NK-92 (cell line): ENCODE results near the gene AGL.
A peak's percentile ranks its signal among the peaks of the same experiment; 100 is the strongest.
"Not testable (repeated sequence)": the region's sequence is repeated elsewhere in the genome, so short reads cannot be mapped to it uniquely, and the experiment has no call there.

Experiments
- DNase-seq: peaks from one replicate; lab custom pipeline; 2025; ENCODE audit not compliant: unreplicated experiment; lab: John Stamatoyannopoulos, UW

Gene AGL

GRCh38 chr1:99849744-99850458, at the start of gene AGL:
Gene AGL (plus strand): TSS chr1:99850361. CDS start chr1:99851043, 682 bp downstream.
- DNase-seq: peak; percentile 28

- DNase-seq: no peak
These were observed 48.6 kb upstream of the AGL start for GRCh38 chr1:99801584-99801983.

DNA sequence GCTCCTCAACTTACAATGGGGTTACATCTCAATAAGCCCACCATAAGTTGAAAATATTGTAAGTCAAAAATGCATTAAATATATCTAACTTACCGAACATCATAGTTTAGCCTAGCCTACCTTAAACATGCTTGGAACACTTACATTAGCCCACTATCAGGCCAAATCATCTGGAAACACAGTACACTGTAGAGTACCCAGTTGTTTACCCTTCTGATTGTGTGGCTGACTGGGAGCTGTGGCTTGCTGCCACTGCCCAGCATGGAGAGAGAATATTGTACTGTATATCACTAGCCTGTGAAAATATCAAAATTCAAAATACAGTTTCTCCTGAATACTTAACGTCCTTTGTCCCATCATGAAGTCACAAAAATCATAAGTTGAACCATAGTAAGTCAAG, 43.3 kb upstream of the AGL start:
- DNase-seq: no peak

GRCh38 chr1:99808391-99809115, 41.6 kb upstream of the AGL start:
- DNase-seq: no peak

- DNase-seq: no peak
These were observed 39.1 kb upstream of the AGL start for GRCh38 chr1:99811075-99811474.

DNA sequence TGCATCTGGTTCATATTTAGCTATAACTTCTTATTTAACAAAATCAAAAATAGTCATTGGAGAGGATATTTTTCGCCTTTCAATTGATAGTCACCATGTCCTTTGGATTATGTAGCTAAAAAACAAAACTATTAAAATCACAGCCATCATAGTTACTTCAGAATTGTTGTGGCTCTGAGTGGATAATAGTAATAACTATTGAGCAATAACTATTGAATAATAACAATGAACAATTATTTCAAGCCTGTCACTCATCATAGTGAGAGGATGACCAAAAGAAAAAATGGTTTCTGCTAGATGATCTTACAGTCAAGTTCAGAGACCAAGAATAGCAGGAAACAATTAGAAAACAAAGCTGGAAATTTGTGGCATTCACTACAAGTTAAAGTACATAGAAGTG, 38.4 kb upstream of the AGL start:
- no peak for DNase-seq

GRCh38 chr1:99814373-99814900, 35.7 kb upstream of the AGL start:
- no peak for DNase-seq

DNA sequence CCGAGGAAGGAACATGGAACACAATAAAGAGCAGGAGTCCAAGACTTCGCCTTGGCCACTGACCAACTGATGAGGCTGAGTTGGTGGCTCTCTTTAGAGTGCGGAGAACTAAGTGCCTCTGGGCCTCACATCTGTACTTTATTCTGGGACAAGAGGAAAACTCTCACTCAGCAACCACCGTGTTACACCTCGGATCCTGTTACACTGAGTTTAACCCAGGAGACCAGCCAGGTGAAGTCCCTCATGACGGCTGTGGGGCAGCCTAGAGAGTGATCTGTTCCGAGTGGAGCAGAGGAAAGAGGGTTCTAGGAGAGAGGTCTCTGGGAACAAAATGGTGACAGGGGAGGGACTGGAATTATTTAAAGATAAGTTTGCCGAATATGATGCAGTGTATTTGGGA, 33.5 kb upstream of the AGL start:
- DNase-seq: no peak

DNA sequence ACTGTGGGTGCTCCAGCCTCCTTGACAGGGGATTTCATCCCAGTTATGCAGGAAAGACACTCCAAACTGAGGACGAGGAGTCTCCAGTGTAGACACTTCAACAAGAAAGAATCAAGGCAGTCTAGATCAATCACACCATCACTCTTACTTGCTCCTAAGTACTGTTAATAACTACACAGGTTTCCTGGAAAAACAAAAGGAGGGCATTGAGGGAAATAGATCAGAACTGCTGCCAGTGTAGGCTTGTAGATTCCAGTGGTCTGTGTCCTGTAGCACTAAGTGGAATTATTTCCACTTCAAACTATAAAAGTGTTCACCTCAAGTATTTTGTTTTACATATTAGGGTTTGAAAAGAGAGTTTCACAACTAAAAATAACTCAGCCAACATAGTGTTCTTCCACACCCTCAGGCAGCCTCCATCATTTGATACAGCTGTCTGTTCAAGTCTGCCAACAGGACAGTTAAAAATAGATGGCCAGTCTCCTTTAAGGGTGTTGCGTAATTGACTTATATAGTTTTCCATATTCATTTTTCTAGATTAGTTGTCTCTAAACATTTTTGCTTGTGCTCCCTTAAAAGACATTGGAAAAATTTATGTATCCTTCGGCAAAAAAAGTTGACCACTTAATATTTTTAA, 32.0 kb upstream of the AGL start:
- DNase-seq: no peak

DNA sequence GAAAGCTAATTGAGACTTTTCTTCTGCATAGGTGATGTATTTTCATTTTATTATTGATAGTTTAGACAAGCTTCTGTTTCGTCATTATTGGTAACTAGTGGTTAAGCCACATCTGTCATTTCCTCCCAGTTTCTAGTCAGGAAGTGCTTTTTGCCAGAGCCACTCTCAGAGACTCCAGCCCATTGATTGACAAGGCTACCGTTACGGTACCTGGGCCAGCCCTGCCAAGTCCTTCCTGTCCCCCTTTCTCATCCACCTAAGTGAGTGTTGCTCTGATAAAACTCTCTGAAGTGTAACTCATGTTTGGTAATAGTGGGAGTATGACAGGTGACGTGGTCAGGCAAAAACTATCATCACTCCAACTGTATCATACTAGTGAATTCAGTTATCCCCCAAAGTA, 29.6 kb upstream of the AGL start:
- no peak for DNase-seq

DNA sequence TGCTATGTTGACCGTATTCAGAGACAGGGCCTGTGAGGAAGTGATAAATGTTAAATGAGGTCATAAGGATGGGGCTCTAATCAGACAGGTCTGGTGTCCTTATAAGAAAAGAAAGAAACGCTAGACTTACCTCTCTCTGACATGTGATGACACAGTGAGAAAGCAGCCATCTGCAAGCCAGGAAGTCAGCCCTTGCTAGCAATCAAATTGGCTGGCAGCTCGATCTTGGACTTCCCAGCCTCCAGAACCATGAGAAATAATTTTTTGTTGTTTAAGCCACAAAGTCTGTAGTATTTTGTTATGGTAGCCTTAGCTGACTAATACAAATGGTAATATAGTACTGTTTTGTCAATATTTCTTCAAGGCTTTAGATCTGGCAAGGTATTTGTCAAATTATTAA, 25.1 kb upstream of the AGL start:
- no peak for DNase-seq

GRCh38 chr1:99825702-99826101, 24.5 kb upstream of the AGL start:
- no peak for DNase-seq

DNA sequence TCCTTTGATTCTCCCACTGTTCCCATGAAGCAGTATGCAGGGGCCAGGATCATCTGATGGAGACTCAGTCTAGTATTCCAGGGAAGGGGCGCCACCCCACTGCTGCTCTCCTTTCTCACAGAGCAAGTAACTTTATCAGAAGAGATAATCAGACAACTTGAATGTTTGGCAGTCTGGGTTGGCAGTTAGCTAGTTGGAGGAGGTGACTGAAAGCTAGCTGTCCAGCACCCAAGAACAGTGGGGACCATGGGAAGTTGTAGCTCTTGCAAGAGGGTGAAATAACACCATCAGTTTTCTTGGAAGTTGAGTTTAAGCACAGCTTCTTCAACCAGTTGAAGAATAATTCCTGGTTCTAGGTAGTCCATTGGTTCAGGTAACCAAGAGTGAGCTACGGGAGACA, 22.2 kb upstream of the AGL start:
- DNase-seq: no peak

GRCh38 chr1:99829269-99829668, 20.9 kb upstream of the AGL start:
- no peak for DNase-seq

DNA sequence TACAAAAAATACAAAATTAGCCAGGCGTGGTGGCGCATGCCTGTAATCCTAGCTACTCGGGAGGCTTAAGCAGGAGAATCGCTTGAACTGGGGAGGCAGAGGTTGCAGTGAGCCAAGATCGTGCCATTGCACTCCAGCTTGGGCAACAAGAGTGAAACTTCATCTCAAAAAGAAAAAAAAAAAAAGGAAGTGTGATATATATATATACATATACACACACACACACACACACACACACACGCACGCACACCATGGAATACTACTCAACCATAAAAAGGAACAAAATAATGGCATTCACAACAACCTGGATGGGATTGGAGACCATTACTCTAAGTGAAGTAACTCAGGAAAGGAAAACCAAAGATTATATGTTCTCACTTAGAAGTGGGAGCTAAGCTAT, 16.2 kb upstream of the AGL start:
- DNase-seq: not testable (repeated sequence)

- not testable (repeated sequence) for DNase-seq
These were observed 13.7 kb upstream of the AGL start for GRCh38 chr1:99836171-99837103.

DNA sequence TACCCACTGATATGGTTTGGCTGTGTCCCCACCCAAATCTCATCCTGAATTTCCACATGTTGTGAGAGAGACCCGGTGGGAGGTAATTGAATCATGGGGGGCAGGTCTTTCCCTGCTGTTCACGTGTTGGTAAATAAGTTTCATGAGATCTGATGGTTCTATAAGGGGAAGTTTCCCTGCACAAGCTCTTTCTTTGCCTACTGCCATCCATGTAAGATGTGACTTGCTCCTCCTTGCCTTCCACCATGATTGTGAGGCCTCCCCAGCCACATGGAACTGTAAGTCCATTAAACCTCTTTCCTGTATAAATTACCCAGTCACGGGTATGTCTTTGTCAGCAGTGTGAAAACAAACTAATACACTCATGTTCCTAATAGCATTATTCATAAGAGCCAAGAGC, 9.8 kb upstream of the AGL start:
- not testable (repeated sequence) for DNase-seq

DNA sequence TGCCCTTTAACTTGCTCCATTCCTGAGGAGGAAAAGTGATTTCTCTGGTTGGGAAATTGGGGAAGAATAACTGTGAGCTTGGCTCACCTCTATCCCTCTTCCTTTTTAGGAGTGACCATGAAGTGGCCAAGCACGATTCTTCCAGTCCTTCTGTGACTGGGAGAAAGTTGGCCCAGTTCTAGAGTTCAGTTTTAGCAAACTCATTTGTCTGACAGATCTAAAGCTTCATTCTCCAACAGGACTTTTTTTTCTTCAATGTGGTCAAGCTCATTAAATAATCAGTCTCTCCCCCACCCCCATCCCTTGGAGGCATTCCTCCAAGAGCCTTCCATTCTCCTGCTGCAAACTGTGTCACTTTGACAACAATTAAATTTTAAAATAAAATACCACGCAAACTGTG, 6.4 kb upstream of the AGL start:
- no peak for DNase-seq

- not testable (repeated sequence) for DNase-seq
These were observed 5.0 kb upstream of the AGL start for GRCh38 chr1:99845201-99845600.

DNA sequence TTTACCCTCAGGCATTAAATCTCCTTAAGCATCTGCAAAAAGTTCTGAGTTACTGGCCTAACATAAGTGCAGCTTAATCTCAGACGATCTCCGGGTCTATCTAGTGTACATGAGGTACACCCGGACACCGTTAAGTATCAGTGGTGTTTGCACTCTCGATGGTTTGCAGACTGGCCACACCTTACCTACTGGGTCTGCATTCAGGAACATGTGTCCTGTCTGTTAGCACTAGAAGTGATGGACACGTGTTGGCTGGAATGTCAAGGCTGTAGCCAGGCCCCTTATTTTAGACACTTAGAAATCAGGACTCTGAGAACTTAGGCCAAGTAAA, 783 bp upstream of the AGL start:
- no peak for DNase-seq
